ENCODE data around the gene VPREB1. TPM values are rescaled to one million over a fixed set of nuclear protein-coding genes. Genes with fewer than 3 reads are reported as not detected.
A peak's percentile ranks its signal among the peaks of the same experiment; 100 is the strongest.
"Not testable (repeated sequence)": the region's sequence is repeated elsewhere in the genome, so short reads cannot be mapped to it uniquely, and the experiment has no call there.

Gene VPREB1
- total RNA-seq, 1 experiment from 2014 or later: not detected

DNA sequence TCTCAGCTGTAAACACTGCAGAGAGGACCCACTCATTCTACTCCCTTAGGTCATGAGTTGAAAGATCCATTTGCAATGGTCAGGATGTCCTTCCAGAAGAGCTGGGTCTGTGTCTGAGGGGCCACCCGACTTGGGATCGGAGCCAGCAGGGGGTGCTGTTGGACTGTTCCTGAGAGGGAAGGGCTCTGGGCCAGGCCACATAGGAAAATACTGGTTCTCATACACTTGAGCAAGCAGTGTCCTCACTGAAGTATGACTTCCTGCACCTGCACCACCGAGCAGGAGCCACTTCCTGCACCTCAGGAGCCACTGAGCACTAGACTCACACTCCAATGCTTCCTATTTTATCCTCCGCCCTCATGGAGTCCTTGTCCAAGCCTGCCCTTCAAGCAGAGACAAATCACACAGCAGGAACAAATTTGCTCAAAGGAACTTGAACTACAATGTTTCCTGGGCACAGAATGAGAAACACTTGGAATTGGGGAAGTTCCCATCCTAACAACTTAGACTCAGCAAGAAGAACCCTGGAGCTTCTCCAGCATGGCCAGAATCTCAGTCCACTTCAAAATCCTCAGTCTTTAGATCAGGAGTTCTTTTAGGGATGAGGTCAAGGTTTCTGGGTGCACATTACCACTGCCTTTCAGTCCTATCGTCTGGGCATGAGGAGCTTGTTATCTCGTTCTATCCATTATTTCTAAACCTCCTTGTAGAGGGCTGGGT, 36.6 kb upstream of the VPREB1 start:
- peak; percentile 82 for DNase-seq
- Histone ChIP-seq H3K4me3 (ENCODE audit: insufficient read depth, low read depth, low read length) (no peak overlapping the region), H3K36me3 (replicated peaks; ENCODE audit: control insufficient read depth, insufficient read depth, low read length) (no peaks in the 10 kb centered on the region), H3K27me3 (ENCODE audit: control insufficient read depth, insufficient read depth, low read length) (peaks cover 95% of the 10 kb centered on the region)

DNA sequence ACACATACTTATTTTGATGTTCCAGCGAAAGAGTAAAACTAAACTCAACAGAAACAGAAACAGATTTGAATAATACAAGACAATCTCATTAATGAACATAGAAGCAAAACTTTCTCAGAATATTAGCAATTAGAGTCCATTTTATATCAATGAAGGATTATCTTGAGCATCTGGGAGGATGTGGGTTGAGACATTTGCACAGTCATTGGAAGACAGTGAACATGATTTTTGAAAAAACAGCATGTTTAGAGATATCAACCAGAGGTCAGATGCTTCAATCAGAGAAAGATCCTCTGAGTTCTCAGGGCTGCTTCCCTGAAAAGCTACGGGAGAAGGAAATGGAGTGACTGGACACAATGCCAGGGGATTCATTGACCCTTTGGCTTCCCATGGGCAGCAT, 35.9 kb upstream of the VPREB1 start:
- no peaks in the 10 kb centered on the region for H3K36me3 ChIP-seq (replicated peaks; ENCODE audit: control insufficient read depth, insufficient read depth, low read length)
- peaks cover 94% of the 10 kb centered on the region for H3K27me3 ChIP-seq (ENCODE audit: control insufficient read depth, insufficient read depth, low read length)
- no peak overlapping the region for H3K4me3 ChIP-seq (ENCODE audit: insufficient read depth, low read depth, low read length)
- no peak for DNase-seq

DNA sequence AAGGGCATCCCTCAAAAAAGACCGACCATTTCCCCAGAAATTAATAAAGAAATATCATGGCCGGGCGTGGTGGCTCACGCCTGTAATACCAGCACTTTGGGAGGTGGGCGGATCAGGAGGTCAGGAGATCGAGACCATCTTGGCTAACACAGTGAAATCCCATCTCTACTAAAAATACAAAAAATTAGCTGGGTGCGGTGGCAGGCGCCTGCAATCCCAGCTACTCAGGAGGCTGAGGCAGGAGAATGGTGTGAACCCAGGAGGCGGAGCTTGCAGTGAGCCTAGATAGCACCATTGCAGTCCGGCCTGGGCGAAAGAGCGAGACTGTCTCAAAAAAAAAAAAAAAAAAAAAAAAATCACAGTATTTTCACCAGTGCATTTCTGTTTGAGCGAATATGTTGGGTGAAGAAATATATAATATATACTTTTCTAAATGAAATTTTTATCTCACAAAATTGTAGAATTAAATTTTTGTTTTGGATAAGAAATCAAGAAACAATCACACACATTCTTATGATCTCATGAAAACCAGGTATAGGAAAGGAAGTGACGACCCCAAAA, 35.4 kb upstream of the VPREB1 start:
- not testable (repeated sequence) for DNase-seq; H3K4me3 ChIP-seq (ENCODE audit: insufficient read depth, low read depth, low read length); H3K36me3 ChIP-seq (replicated peaks; ENCODE audit: control insufficient read depth, insufficient read depth, low read length)
- H3K27me3 ChIP-seq (ENCODE audit: control insufficient read depth, insufficient read depth, low read length): peaks cover 94% of the 10 kb centered on the region

DNA sequence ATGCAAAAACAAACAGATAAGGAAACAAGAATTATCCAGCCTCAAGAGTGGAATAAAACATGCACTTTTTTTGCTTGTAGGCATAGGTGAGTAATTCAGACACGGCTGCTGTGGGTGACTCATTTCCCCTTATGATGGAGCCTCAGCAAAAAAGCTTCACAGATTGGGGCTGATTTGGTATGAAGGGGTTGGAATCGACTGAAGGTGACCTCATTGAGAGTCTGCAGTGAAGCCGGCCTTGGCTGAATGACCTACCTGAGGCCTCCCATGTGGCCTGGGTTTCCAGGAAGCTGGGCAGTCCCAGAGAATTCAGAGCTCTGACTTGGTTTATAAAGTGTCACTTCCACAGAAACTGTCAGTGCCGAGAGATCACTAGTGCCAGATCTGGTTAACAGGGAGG, 34.2 kb upstream of the VPREB1 start:
- Histone ChIP-seq H3K27me3 (ENCODE audit: control insufficient read depth, insufficient read depth, low read length) (peaks cover 95% of the 10 kb centered on the region), H3K4me3 (ENCODE audit: insufficient read depth, low read depth, low read length) (no peak overlapping the region)
- no peak for DNase-seq

DNA sequence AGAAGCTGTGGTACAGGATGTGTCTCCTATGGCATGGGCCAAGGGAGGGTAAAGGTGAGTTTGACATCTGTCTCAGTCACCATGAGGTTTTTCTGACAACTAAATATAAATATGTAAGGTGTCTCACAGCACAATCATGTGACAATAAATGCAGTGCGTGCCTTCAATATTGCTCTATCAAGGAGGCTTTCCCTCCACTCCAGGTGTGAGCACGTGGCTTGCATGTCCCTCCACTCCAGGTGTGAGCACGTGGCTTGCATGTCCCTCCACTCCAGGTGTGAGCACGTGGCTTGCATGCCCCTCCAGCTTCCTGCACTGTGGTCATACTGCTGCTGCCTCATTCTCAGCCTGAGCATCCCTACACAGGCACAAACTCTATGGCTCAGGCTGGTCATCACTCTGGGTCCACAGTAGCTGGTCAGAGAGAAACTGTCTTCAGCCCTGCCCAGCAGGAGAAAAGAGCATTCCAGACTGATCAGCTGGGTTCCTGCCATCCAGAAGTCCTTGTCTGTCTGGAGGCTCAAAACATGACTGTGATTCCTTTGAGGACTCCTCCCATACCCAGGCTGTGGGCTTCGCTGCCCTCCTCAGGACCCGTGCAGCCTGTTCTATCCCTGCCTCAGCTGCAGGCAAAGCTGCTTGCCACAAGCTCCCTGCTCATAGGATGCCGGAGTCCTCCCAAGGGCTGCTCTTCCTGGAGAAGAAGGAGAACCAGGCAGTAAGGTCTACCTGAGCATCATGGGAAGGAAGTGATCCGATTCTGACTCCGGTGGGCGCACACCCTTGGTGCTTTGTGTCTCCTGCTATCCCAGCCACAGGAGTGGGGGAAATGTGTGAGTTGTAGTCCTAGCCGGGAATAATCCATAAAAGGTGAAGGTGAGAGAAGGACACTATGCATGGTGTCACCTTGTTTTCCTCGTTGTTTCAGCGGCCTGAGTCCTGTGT, 33.4 kb upstream of the VPREB1 start:
- Histone ChIP-seq H3K27me3 (ENCODE audit: control insufficient read depth, insufficient read depth, low read length) (peaks cover 95% of the 10 kb centered on the region), H3K4me3 (ENCODE audit: insufficient read depth, low read depth, low read length) (no peak overlapping the region), H3K36me3 (replicated peaks; ENCODE audit: control insufficient read depth, insufficient read depth, low read length) (no peaks in the 10 kb centered on the region)
- no peak for DNase-seq

More for the DNA sequence above, 34.2 kb upstream of the VPREB1 start:
- H3K36me3 ChIP-seq (replicated peaks; ENCODE audit: control insufficient read depth, insufficient read depth, low read length): no peaks in the 10 kb centered on the region

DNA sequence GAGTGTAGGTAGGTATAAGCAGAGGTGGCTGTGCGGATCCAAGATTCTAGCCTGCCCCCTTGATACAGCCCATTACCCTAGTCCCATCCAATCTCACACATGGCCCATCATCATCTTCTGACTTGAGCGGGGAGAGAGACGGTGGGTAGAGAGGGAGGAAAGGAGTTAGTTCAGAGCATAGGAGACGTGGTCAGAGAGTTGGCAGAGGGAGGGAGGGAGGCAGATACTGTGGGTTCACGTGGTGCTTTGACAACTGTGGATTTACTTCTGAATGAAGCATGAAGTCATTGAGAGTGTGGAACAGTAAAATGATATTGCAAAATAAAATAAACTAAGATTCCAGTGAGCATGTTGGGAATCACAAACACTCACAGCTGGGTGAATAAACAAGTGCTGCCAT, 31.4 kb upstream of the VPREB1 start:
- Histone ChIP-seq H3K4me3 (ENCODE audit: insufficient read depth, low read depth, low read length) (no peak overlapping the region), H3K27me3 (ENCODE audit: control insufficient read depth, insufficient read depth, low read length) (peaks cover 95% of the 10 kb centered on the region), H3K36me3 (replicated peaks; ENCODE audit: control insufficient read depth, insufficient read depth, low read length) (no peaks in the 10 kb centered on the region)
- DNase-seq: no peak

DNA sequence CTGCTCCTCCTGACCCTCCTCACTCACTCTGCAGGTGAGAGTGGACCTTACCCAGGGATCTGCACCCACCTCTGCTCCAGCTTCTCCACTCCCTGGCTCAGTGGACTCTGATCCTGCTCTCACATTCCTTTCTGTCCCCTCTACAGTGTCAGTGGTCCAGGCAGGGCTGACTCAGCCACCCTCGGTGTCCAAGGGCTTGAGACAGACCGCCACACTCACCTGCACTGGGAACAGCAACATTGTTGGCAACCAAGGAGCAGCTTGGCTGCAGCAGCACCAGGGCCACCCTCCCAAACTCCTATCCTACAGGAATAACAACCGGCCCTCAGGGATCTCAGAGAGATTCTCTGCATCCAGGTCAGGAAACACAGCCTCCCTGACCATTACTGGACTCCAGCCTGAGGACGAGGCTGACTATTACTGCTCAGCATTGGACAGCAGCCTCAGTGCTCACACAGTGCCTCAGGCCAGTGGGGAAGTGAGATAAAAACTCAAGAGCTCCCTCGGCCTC, 29.7 kb upstream of the VPREB1 start:
- Histone ChIP-seq H3K36me3 (replicated peaks; ENCODE audit: control insufficient read depth, insufficient read depth, low read length) (no peaks in the 10 kb centered on the region), H3K4me3 (ENCODE audit: insufficient read depth, low read depth, low read length) (no peak overlapping the region), H3K27me3 (ENCODE audit: control insufficient read depth, insufficient read depth, low read length) (peaks cover 97% of the 10 kb centered on the region)
- no peak for DNase-seq

DNA sequence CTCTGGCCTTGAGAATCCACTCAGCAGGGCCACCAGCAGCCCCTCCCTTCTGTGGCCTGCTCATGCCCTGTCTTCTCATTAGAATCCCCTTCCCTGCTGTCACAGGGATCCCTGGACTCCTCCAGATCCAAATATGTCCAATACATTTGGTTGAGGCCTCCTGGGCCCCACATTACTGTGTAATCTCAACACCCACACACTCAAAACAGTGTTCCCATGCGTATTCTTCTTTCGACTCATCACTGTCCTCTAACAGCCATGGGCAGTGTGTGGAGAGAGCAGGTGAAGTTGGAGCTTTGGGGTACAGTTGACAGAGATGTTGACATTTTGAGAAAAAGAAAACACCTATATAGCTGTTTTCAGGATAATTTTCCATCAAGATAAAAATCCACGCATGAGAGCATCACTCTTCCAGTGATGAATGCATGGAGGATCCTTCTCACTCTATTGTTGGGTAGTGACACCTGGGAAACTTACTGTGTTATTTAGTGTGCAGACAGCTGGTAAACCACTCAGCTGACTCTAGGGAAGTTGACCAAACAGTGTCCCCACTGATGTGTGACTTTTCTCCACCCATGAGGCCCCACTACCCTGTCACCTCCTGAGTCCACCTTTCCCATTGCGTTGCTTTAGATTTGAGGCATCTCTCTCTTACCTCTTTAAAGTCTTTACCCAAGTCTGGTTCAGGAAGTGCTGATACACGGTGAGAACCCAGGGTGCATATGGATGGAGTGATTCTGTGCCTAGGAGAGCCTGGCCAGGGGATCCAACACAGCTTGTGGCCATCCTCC, 28.7 kb upstream of the VPREB1 start:
- H3K36me3 ChIP-seq (replicated peaks; ENCODE audit: control insufficient read depth, insufficient read depth, low read length): no peaks in the 10 kb centered on the region
- no peak for DNase-seq
- H3K27me3 ChIP-seq (ENCODE audit: control insufficient read depth, insufficient read depth, low read length): peaks cover 94% of the 10 kb centered on the region
- no peak overlapping the region for H3K4me3 ChIP-seq (ENCODE audit: insufficient read depth, low read depth, low read length)

DNA sequence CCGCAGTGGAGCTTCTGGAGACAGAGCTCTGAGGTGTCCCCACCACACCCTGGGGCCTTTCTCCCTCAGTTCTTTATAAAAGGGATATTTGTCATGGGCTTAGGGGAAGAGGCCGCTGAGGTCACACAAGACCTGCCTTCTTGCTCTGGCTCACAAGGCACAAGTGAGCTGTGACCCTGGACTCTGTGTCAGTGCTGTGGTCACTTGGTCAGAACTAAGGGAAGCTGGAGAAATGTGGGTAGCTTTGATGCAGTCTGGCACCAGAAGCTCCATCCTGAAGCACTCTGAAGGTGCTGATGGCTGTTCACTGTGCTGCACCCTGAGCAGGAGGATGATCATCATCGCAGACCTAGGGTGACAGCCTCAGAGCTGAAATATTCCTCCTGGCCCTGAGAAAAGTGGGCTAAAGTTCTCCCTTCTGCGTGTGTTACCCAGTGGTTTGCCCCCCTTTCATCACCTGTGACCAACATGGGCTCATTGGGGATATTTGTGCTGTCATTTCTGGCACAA, 28.1 kb upstream of the VPREB1 start:
- no peaks in the 10 kb centered on the region for H3K36me3 ChIP-seq (replicated peaks; ENCODE audit: control insufficient read depth, insufficient read depth, low read length)
- no peak for DNase-seq
- no peak overlapping the region for H3K4me3 ChIP-seq (ENCODE audit: insufficient read depth, low read depth, low read length)
- H3K27me3 ChIP-seq (ENCODE audit: control insufficient read depth, insufficient read depth, low read length): peaks cover 90% of the 10 kb centered on the region

DNA sequence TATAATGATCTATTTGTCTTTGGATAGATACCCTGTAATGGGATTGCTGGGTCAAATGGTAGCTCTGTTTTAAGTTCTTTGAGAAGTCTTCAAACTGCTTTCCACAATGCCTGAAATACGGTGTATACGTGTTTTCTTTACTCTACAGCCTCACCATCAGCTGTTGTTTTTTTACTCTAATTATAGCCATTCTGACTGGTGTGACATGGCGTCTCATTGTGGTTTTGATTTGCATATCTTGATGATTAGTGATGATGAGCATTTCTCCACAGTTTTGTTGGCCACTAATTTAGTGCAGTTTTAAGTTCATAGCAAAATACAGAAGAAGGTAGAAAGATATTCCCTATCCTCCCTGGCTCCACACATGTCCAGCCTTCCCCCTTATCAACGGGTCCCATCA, 26.3 kb upstream of the VPREB1 start:
- no peak for DNase-seq
- Histone ChIP-seq H3K4me3 (ENCODE audit: insufficient read depth, low read depth, low read length) (no peak overlapping the region), H3K27me3 (ENCODE audit: control insufficient read depth, insufficient read depth, low read length) (peaks cover 78% of the 10 kb centered on the region), H3K36me3 (replicated peaks; ENCODE audit: control insufficient read depth, insufficient read depth, low read length) (no peaks in the 10 kb centered on the region)

DNA sequence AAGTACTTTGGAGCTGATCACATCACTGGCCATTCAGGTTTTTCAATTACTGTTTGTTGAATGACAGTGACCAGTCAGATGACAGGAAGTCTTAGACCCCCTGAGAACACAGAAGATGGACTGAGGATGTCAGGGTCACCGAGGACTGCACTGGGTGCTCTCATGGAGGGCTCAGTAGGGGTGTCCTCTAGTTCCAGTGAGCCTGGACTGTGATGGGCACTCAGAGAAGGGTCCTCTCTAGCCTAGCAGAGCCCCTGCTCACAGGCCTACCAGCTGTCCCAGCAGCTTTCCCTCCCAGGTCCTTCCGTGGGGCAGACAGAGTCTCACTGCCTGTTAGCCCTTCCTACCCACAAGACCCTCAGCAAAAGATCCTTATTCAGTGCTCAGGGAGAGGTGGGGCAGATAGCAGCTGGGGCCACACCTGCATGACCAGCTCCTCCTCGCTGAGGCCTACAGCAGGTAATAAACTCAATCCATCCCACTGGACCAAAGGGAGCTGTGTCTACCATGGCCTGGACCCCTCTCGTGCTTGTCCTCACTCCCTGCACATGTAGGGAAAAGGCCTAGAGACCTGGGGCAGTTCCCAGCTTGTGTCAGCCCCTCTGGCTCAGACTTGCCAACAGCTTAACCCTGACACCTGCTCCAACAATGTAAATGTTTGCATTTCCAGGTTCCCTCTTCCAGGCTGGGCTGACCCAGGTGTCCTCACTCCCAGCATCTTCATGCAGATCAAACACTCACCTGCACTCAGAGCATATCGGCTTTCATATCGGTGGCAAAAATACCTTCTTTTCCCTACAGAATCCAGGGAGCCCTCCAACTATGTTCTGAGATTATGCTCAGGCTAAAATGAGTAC, 25.2 kb upstream of the VPREB1 start:
- Histone ChIP-seq H3K27me3 (ENCODE audit: control insufficient read depth, insufficient read depth, low read length) (peaks cover 75% of the 10 kb centered on the region), H3K36me3 (replicated peaks; ENCODE audit: control insufficient read depth, insufficient read depth, low read length) (no peaks in the 10 kb centered on the region), H3K4me3 (ENCODE audit: insufficient read depth, low read depth, low read length) (no peak overlapping the region)
- DNase-seq: no peak

DNA sequence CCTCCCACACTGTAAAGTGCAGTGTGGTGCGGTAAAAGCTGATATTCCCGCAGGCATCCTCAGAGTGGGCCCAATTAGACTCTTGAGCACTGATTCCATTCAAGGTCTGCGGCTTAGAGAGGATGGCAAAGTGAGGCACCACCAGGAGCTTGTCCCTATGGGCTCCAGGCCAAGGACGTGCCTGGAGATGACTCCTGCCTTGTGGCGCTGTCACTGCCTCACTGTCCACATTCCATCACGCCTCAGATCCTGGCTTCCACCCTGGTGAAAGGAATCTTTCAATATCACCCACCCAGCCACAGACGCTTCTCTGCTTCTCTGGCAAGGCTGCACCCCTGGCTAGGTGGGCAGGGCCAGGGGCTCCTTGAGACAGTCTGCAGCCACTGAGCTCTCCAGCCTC, 23.5 kb upstream of the VPREB1 start:
- H3K27me3 ChIP-seq (ENCODE audit: control insufficient read depth, insufficient read depth, low read length): peaks cover 74% of the 10 kb centered on the region
- H3K4me3 ChIP-seq (ENCODE audit: insufficient read depth, low read depth, low read length); DNase-seq; H3K36me3 ChIP-seq (replicated peaks; ENCODE audit: control insufficient read depth, insufficient read depth, low read length): not testable (repeated sequence)

DNA sequence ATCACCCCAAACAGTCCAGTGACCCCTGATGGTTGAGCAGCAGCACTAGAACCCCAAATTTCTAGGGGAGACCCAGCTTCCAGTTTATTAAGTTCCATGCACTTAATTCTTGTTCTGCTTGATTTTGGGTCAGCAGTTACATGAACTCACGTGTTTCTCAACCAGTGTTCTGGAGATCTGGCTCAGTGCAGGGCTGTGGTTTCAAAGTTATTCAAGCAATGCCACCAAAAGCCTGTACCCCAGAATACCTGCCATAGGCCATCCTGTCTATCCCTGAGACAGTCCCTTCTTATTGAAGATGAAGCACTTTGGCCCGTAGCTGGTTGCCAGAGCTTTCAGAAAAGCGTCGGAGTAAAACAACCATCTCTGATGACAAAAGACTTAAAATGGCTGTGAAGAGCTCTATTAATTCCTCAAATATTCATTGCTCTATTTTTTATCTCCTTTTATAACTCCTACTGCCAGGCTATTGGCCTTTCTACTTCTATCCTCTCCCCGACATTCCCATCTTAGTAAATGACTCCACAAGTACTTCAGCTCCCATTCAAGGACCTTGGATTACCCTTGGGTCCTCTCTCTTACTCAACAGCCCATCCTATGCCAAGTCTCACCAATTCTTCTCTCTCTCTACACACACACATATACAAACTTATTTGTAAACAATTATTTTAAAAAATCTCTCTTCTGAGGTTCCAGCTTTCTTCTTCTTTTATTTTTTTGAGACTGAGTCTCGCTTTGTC, 18.0 kb upstream of the VPREB1 start:
- Histone ChIP-seq H3K36me3 (replicated peaks; ENCODE audit: control insufficient read depth, insufficient read depth, low read length) (no peaks in the 10 kb centered on the region), H3K27me3 (ENCODE audit: control insufficient read depth, insufficient read depth, low read length) (peaks cover 82% of the 10 kb centered on the region), H3K4me3 (ENCODE audit: insufficient read depth, low read depth, low read length) (no peak overlapping the region)
- no peak for DNase-seq
